Measurements from ENCODE around the gene HRH3.

DNA sequence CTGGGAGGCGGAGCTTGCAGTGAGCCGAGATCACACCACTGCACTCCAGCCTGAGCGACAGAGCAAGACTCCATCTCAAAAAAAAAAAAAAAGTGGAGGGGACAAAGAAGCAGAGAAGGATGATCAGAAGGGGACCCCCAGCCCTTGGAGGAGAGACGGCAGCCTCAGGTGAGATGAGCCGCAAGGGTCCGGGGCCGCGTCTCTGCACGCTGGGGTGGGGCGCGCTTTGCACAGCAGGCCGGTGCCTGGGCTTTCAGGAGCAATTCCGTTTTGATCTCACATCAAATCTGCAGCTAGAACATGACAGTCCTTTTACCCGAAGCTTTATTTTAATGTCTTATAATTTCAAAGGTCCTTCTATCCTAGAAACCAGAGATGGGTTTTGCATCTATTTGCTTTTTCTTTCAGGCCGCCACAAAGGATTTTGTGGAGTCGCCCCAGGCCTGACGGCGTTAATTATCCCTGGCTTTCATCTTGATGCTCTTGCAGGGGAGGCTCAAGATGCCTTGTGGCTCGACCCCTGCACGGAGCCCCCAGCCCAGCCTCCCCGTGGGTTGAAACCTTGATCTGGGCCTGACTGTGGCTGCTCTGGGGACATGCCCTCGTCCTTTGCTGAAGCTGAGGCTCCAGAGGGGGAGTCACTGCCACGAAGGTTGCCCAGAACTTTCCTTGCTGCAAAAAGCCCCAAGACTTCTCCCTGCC is 17.3 kb downstream of the HRH3 start:
- no peak for TF ChIP-seq CTCF (IDR thresholded peaks at IDR 0.05; ENCODE audit: poor library complexity, severe bottlenecking)
- TF ChIP-seq RAD21 (conservative IDR thresholded peaks at IDR 0.05), result no peak
- no peak for TF ChIP-seq EP300 (conservative IDR thresholded peaks at IDR 0.05; ENCODE audit: poor library complexity, severe bottlenecking)
